Esophagus (tissue), 2 donors: ENCODE measurements around the gene SOWAHD. TPM values are rescaled to one million over a fixed set of nuclear protein-coding genes. Genes with fewer than 3 reads are reported as not detected.
A peak's percentile ranks its signal among the peaks of the same experiment; 100 is the strongest.
"Not testable (repeated sequence)": the region's sequence is repeated elsewhere in the genome, so short reads cannot be mapped to it uniquely, and the experiment has no call there.

Source experiments
- H3K27ac ChIP-seq, 2 donors: one replicate each; pipeline ENCODE4 v1.5.1; 2013; ENCODE audit warnings: low read depth in 2 of 2, mild to moderate bottlenecking in 2 of 2, inconsistent platforms in 1 of 2, low read length in 1 of 2, moderate library complexity in 1 of 2
- H3K27me3 ChIP-seq, 2 donors: one replicate each; pipeline ENCODE4 v1.6.1; 2013; ENCODE audit warnings: low read length in 2 of 2, control low read depth in 1 of 2, mild to moderate bottlenecking in 1 of 2; ENCODE audit not compliant: insufficient read depth in 2 of 2, control insufficient read depth in 1 of 2
- H3K36me3 ChIP-seq, 2 donors: one replicate each; pipeline ENCODE4 v1.6.1; 2013; ENCODE audit warnings: low read length in 1 of 2; ENCODE audit not compliant: control insufficient read depth in 2 of 2, insufficient read depth in 2 of 2
- H3K4me1 ChIP-seq, 2 donors: one replicate each; pipeline ENCODE4 v1.6.1; 2013; ENCODE audit warnings: low read length in 1 of 2; ENCODE audit not compliant: control insufficient read depth in 2 of 2, insufficient read depth in 2 of 2
- H3K4me3 ChIP-seq, 2 donors: one replicate each; pipeline ENCODE4 v1.5.1; 2013; ENCODE audit warnings: low read length in 2 of 2, mild to moderate bottlenecking in 2 of 2, low read depth in 1 of 2, moderate library complexity in 1 of 2
- H3K9me3 ChIP-seq, 2 donors: one replicate each; pipeline ENCODE4 v1.6.1; 2013; ENCODE audit warnings: mild to moderate bottlenecking in 2 of 2, low read depth in 1 of 2, low read length in 1 of 2, moderate library complexity in 1 of 2; ENCODE audit not compliant: control insufficient read depth in 2 of 2, insufficient read depth in 1 of 2
- WGBS, 2 donors: extraction: QIAGEN DNeasy Blood & Tissue Kit; methylation state at CpG; one replicate each; pipeline ENCODE4 v1.1.7; 2013; 5-methylcytosine and 5-hydroxymethylcytosine counted together
- polyA plus RNA-seq, 2 donors: library from polyadenylated mRNA; stranded (reverse); fragments of 200-250 nt; gene quantifications; one replicate each; pipeline ENCODE4 v1.2.3, GENCODE V29; 2013
- donor health status: healthy with polysubstance abuse.
- donor health status: Bipolar disorder and iron deficiency.

Gene SOWAHD
- polyA plus RNA-seq, 2 donors = 0.14 to 0.18 TPM

DNA sequence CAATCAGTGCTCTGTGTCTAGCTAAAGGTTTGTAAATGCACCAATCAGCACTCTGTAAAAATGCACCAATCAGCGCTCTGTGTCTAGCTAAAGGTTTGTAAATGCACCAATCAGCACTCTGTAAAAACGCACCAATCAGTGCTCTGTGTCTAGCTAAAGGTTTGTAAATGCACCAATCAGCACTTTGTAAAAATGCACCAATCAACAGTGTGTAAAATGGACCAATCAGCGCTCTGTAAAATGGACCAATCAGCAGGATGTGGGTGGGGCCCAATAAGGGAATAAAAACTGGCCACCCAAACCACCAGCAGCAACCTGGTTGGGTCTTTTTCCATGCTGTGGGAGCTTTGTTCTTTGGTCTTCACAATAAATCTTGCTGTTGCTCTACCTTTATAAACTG, 11.0 kb downstream of the SOWAHD start:
- WGBS, 2 donors = 98 to 99% methylated on average over 2 to 3 of the region's 3 CpGs
- H3K4me3 ChIP-seq = not testable (repeated sequence)

GRCh38 chrX:119775517-119776238, 17.3 kb downstream of the SOWAHD start:
- Histone ChIP-seq H3K27ac (no peak overlapping the region), H3K27me3 (no peaks in the 10 kb centered on the region), H3K9me3 (no peaks in the 10 kb centered on the region), H3K4me1 (no peaks in the 10 kb centered on the region), H3K4me3 (no peak overlapping the region), H3K36me3 (no peaks in the 10 kb centered on the region)
- 82 to 84% methylated on average over 15 of the region's 15 CpGs for WGBS, 2 donors

More for the DNA sequence above, 11.0 kb downstream of the SOWAHD start:
- not testable (repeated sequence) for H3K4me1 ChIP-seq, H3K27me3 ChIP-seq, H3K27ac ChIP-seq, H3K36me3 ChIP-seq, H3K9me3 ChIP-seq

GRCh38 chrX:119778829-119779228, 20.4 kb downstream of the SOWAHD start:
- Histone ChIP-seq H3K27me3 (no peaks in the 10 kb centered on the region), H3K4me3 (no peak overlapping the region), H3K4me1 (no peaks in the 10 kb centered on the region), H3K27ac (no peak overlapping the region), H3K36me3 (no peaks in the 10 kb centered on the region), H3K9me3 (no peaks in the 10 kb centered on the region)
- WGBS, 2 donors = 83 to 89% methylated on average over 5 of the region's 5 CpGs

GRCh38 chrX:119783026-119783425, 24.6 kb downstream of the SOWAHD start:
- H3K36me3 ChIP-seq = no peaks in the 10 kb centered on the region
- no peaks in the 10 kb centered on the region for H3K9me3 ChIP-seq
- no peaks in the 10 kb centered on the region for H3K4me1 ChIP-seq
- WGBS, 2 donors = 83 to 89% methylated on average over 5 of the region's 5 CpGs
- no peaks in the 10 kb centered on the region for H3K27me3 ChIP-seq
- H3K27ac ChIP-seq = no peak overlapping the region
- no peak overlapping the region for H3K4me3 ChIP-seq

DNA sequence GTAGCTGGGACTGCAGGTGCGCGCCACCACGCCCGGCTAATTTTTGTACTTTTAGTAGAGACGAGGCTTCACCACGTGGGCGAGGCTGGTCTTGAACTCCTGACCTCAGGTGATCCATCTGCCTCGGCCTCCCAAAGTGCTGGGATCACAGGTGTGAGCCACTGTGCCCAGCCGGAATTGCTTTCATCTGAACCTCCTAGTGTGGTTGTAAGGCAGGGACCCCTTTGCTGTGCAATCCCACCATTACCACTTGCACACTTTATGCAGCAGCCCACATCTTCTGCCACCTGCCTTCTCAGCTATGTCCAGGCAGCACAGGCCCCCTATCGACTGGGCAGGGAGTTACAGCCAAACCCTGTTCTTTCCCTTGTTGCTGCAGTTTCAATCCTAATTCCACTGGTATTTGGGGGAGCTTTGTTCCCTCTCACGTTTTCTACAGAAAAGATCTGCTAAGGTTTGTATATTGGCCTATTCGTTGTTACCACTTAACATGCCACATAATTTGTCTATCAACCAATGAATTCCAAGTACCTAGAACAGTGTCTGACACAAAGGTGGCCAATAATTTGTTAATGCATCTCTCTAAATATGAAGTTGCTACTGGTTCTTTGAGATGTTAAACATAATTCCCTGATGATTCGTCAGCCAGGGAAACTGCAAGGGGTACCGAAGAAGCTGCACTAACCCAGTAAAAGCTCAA, 26.5 kb downstream of the SOWAHD start:
- H3K36me3 ChIP-seq = no peaks in the 10 kb centered on the region
- H3K27me3 ChIP-seq = peaks cover 0 to under 1% of the 10 kb centered on the region in 2 donors
- WGBS, 2 donors = 75 to 76% methylated on average over 14 of the region's 14 CpGs
- no peaks in the 10 kb centered on the region for H3K9me3 ChIP-seq
- H3K27ac ChIP-seq = no peak overlapping the region
- H3K4me3 ChIP-seq = no peak overlapping the region
- no peaks in the 10 kb centered on the region for H3K4me1 ChIP-seq

GRCh38 chrX:119790977-119791436, 32.6 kb downstream of the SOWAHD start:
- 1 to 28% methylated on average over 31 of the region's 31 CpGs for WGBS, 2 donors
- Histone ChIP-seq H3K36me3 (no peaks in the 10 kb centered on the region), H3K9me3 (no peaks in the 10 kb centered on the region), H3K27me3 (peaks cover 0 to 3% of the 10 kb centered on the region in 2 donors), H3K4me3 (peak overlapping the region; percentile 70 to 73), H3K27ac (peak overlapping the region; percentile 90 to 92), H3K4me1 (no peaks in the 10 kb centered on the region)

GRCh38 chrX:119791437-119792231, 33.2 kb downstream of the SOWAHD start, which contains the start of gene RPL39:
RPL39 (minus strand) TSS chrX:119791630; CDS start chrX:119791576, 54 bp downstream.
- Histone ChIP-seq H3K4me1 (no peaks in the 10 kb centered on the region), H3K9me3 (no peaks in the 10 kb centered on the region), H3K27me3 (peaks cover 0 to 3% of the 10 kb centered on the region in 2 donors), H3K4me3 (peak within 1 kb of the TSS; percentile 70 to 73), H3K27ac (peak within 1 kb of the TSS; percentile 90 to 92), H3K36me3 (no peaks in the 10 kb centered on the region)
- 0 to 30% methylated on average over 58 of the region's 58 CpGs for WGBS, 2 donors

DNA sequence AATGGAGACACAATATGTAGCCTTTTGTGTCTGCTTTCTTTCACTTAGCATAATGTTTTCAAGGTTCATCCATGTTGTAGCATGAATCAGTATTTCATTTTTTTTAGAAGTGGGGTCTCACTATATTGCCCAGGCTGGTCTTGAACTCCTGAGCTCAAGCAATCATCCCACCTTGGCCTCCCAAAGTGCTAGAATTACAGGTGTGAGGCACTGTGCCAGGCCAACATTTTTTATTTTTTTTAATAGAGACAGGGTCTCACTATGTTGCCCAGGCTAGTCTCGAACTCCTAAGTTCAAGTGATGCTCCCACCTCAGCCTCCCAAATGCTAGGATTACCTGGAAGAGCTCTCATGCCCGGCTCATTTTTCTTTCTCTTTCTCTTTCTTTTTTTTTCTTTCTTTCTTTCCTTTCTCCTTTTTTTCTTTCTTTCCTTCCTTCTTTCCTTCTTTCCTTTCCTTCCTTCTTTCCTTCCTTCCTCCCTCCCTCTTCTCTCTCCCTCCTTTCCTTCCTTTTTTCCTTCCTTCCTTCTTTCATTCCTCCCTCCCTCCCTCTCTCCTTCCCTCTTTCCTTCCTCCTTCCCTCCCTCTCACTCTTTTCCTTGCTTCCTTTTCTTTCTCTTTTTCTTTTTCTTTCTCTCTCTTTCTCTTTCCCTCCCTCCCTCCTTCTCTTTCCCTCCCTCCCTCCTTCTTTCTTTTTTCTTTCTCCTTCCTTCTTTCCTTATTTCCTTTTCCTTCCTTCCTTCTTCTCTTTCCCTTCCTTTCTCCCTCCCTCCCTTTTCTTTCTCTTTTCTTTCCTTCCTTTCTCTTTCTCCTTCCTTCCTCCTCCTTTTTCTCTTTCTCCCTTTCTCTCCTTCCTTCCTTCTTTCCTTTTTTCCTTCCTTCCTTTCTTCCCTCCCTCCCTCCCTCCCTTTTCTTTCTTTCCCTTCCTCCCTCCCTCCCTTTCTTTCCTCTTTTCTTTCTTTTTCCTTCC, 43.1 kb downstream of the SOWAHD start:
- Histone ChIP-seq H3K27ac (no peak overlapping the region), H3K36me3 (no peaks in the 10 kb centered on the region), H3K9me3 (no peaks in the 10 kb centered on the region), H3K27me3 (no peaks in the 10 kb centered on the region), H3K4me1 (no peaks in the 10 kb centered on the region), H3K4me3 (no peak overlapping the region)
- 91 to 95% methylated on average over 2 of the region's 2 CpGs for WGBS, 2 donors
